ENCODE data around the gene SVEP1. TPM values are rescaled to one million over a fixed set of nuclear protein-coding genes. Genes with fewer than 3 reads are reported as not detected.

SVEP1 gene
- total and polyA plus RNA-seq, 2 experiments from 2014 or later = 5.3 to 14.6 TPM

DNA sequence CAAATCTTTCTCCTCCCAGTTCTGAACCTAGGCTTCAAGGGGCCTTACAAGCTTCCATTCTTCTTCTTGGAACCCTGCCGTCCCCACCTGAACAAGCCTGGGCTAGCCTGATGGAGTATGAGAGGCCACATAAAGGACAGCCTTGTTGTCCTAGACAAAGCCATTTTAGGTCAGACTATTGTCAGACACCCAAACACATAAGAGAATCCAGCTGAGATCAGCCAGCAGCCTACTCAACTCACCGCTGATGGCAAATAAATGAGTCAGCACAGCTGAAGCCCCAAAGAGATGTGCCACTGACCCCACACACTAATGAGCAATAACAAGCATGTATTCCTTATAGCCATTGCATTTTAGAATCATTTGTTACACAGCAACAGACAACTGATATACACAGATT is 33.8 kb downstream of the SVEP1 start:
- no peak overlapping the region for H2AFZ ChIP-seq

DNA sequence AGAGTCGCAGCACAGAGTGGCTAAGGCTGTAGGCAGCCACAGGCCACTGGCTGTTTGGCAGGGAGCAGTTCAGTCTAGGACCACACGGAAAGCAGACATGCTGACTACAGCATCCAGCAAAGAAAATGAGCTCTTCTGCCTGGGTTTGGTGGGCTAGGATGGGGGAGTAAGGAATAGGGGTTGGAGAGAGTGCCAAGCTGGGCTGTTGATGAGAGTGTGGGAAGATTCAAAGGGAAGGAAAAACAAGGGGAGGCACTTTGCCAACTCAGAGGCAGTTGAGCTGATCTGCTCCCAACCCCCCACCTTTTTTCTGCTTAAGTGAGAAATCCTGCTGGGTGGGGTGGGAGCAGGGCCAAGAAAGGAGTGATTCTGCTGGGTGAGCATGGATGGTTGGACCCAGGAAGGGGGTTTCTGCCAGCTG is 35.9 kb downstream of the SVEP1 start:
- Histone ChIP-seq H2AFZ (no peak overlapping the region), H3K9me2 (replicated peaks; ENCODE audit: insufficient read depth) (no peaks in the 10 kb centered on the region), H4K20me1 (ENCODE audit: insufficient read depth, poor library complexity, severe bottlenecking) (no peaks in the 10 kb centered on the region), H3K9me3 (ENCODE audit: low read depth) (no peaks in the 10 kb centered on the region), H3K4me3 (no peak overlapping the region), H3K79me2 (no peaks in the 10 kb centered on the region), H3K36me3 (replicated peaks; ENCODE audit: insufficient read depth, low read depth) (no peaks in the 10 kb centered on the region), H3K4me2 (no peak overlapping the region), H3K27ac (no peak overlapping the region), H3K27me3 (no peaks in the 10 kb centered on the region), H3K4me1 (ENCODE audit: insufficient read depth) (no peaks in the 10 kb centered on the region)
- DNase-seq (ENCODE audit: low spot score) = no peak
- no peak for TF ChIP-seq EZH2 (IDR thresholded peaks at IDR 0.05; ENCODE audit: borderline replicate concordance)
- 77% methylated on average over 2 of the region's 2 CpGs for WGBS (ENCODE audit: low lambda C conversion rate, missing lambda C conversion rate)

More for the DNA sequence above, 33.8 kb downstream of the SVEP1 start:
- no peaks in the 10 kb centered on the region for H3K4me1 ChIP-seq (ENCODE audit: insufficient read depth)
- H3K9me2 ChIP-seq (replicated peaks; ENCODE audit: insufficient read depth) = no peaks in the 10 kb centered on the region
- no peaks in the 10 kb centered on the region for H3K36me3 ChIP-seq (replicated peaks; ENCODE audit: insufficient read depth, low read depth)
- no peak overlapping the region for H3K27ac ChIP-seq
- no peak for TF ChIP-seq EZH2phosphoT487 (IDR thresholded peaks at IDR 0.05; ENCODE audit: low read depth, severe bottlenecking, unreplicated experiment)
- TF ChIP-seq, protein P1, sequence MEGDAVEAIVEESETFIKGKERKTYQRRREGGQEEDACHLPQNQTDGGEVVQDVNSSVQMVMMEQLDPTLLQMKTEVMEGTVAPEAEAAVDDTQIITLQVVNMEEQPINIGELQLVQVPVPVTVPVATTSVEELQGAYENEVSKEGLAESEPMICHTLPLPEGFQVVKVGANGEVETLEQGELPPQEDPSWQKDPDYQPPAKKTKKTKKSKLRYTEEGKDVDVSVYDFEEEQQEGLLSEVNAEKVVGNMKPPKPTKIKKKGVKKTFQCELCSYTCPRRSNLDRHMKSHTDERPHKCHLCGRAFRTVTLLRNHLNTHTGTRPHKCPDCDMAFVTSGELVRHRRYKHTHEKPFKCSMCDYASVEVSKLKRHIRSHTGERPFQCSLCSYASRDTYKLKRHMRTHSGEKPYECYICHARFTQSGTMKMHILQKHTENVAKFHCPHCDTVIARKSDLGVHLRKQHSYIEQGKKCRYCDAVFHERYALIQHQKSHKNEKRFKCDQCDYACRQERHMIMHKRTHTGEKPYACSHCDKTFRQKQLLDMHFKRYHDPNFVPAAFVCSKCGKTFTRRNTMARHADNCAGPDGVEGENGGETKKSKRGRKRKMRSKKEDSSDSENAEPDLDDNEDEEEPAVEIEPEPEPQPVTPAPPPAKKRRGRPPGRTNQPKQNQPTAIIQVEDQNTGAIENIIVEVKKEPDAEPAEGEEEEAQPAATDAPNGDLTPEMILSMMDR (IDR thresholded peaks at IDR 0.05; ENCODE audit: poor library complexity) = no peak
- 92% methylated on average over 2 of the region's 2 CpGs for WGBS (ENCODE audit: low lambda C conversion rate, missing lambda C conversion rate)
- no peaks in the 10 kb centered on the region for H3K27me3 ChIP-seq
- H3K9me3 ChIP-seq (ENCODE audit: low read depth) = no peaks in the 10 kb centered on the region
- H4K20me1 ChIP-seq (ENCODE audit: insufficient read depth, poor library complexity, severe bottlenecking) = no peaks in the 10 kb centered on the region
- no peak overlapping the region for H3K4me2 ChIP-seq
- no peaks in the 10 kb centered on the region for H3K79me2 ChIP-seq
- H3K4me3 ChIP-seq = no peak overlapping the region
- DNase-seq (ENCODE audit: low spot score) = no peak

DNA sequence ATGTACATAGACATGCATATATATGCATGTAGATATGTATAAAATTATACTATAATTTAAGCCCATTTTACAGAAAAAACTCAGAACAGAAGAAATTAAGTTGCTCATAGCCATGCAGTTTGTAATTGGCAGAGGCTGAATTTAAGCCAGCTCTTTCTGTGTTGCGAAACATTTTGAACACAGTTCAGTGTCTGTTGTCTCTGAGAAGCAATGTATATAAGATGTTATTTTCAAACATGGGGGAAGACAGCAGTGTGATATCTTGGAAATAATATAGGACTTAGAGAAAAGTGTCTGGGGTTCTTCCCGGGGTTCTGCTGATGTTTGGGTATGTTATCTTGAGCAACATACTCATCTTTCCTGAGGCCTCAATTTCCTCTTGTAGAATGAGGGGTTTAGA is 37.6 kb downstream of the SVEP1 start:
- H3K27me3 ChIP-seq = no peaks in the 10 kb centered on the region
- no peaks in the 10 kb centered on the region for H3K4me1 ChIP-seq (ENCODE audit: insufficient read depth)
- H4K20me1 ChIP-seq (ENCODE audit: insufficient read depth, poor library complexity, severe bottlenecking) = no peaks in the 10 kb centered on the region
- H3K9me2 ChIP-seq (replicated peaks; ENCODE audit: insufficient read depth) = no peaks in the 10 kb centered on the region
- no peaks in the 10 kb centered on the region for H3K36me3 ChIP-seq (replicated peaks; ENCODE audit: insufficient read depth, low read depth)
- H2AFZ ChIP-seq = no peak overlapping the region
- TF ChIP-seq EZH2phosphoT487 (IDR thresholded peaks at IDR 0.05; ENCODE audit: low read depth, severe bottlenecking, unreplicated experiment) (no peak), EZH2 (IDR thresholded peaks at IDR 0.05; ENCODE audit: borderline replicate concordance) (no peak)
- TF ChIP-seq, protein P1 (IDR thresholded peaks at IDR 0.05; ENCODE audit: poor library complexity) = no peak
- no peak overlapping the region for H3K4me3 ChIP-seq
- no peak overlapping the region for H3K27ac ChIP-seq
- 83% methylated on average over 2 of the region's 2 CpGs for WGBS (ENCODE audit: low lambda C conversion rate, missing lambda C conversion rate)
- no peak overlapping the region for H3K4me2 ChIP-seq
- no peaks in the 10 kb centered on the region for H3K9me3 ChIP-seq (ENCODE audit: low read depth)
- DNase-seq (ENCODE audit: low spot score) = no peak
- H3K79me2 ChIP-seq = no peaks in the 10 kb centered on the region

DNA sequence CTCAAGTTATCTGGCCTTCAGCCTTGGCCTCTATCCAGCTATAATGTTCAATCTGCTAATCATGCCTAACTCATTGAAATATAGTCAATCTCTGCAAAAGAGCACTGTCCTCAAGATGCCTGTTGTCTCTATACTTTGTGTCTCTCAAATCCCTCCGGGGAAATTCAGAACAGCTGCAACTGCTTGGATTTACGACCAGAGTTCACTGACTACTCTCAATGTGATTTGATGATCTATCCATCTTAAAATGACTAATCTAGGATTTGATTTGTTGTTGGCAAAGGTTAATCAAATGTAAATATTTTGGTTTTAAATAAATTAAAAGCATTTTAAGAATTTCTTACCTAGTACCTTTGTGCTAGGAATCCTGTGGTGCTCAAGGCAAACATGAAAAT is 40.9 kb downstream of the SVEP1 start:
- TF ChIP-seq EZH2 (IDR thresholded peaks at IDR 0.05; ENCODE audit: borderline replicate concordance) = no peak
- no peak overlapping the region for H3K27ac ChIP-seq
- H3K9me3 ChIP-seq (ENCODE audit: low read depth) = no peaks in the 10 kb centered on the region
- DNase-seq (ENCODE audit: low spot score) = no peak
- no peaks in the 10 kb centered on the region for H3K4me1 ChIP-seq (ENCODE audit: insufficient read depth)
- H2AFZ ChIP-seq = no peak overlapping the region
- H3K36me3 ChIP-seq (replicated peaks; ENCODE audit: insufficient read depth, low read depth) = no peaks in the 10 kb centered on the region
- 63% methylated on average over 2 of the region's 2 CpGs for WGBS (ENCODE audit: low lambda C conversion rate, missing lambda C conversion rate)
- H3K4me2 ChIP-seq = no peak overlapping the region
- H3K9me2 ChIP-seq (replicated peaks; ENCODE audit: insufficient read depth) = no peaks in the 10 kb centered on the region
- no peaks in the 10 kb centered on the region for H3K27me3 ChIP-seq
- no peaks in the 10 kb centered on the region for H4K20me1 ChIP-seq (ENCODE audit: insufficient read depth, poor library complexity, severe bottlenecking)
- no peaks in the 10 kb centered on the region for H3K79me2 ChIP-seq
- H3K4me3 ChIP-seq = no peak overlapping the region

Data from hepatocyte (in vitro differentiated cells).